ENCODE measurements around the gene CAMP.

- TF ChIP-seq, protein P1, sequence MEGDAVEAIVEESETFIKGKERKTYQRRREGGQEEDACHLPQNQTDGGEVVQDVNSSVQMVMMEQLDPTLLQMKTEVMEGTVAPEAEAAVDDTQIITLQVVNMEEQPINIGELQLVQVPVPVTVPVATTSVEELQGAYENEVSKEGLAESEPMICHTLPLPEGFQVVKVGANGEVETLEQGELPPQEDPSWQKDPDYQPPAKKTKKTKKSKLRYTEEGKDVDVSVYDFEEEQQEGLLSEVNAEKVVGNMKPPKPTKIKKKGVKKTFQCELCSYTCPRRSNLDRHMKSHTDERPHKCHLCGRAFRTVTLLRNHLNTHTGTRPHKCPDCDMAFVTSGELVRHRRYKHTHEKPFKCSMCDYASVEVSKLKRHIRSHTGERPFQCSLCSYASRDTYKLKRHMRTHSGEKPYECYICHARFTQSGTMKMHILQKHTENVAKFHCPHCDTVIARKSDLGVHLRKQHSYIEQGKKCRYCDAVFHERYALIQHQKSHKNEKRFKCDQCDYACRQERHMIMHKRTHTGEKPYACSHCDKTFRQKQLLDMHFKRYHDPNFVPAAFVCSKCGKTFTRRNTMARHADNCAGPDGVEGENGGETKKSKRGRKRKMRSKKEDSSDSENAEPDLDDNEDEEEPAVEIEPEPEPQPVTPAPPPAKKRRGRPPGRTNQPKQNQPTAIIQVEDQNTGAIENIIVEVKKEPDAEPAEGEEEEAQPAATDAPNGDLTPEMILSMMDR (conservative IDR thresholded peaks at IDR 0.05) = no peak
- no peak for TF ChIP-seq EZH2 (IDR thresholded peaks at IDR 0.05; ENCODE audit: low read depth)
Observed at GRCh38 chr3:48219543-48219942, 3.8 kb upstream of the CAMP start.
